HL-60 (cell line): ENCODE data around the gene LIPE.

Source experiments
- DNase-seq, 2 experiments: peaks; one replicate each; pipeline ENCODE4 v3.0.0-alpha.2; 2010 to 2020; ENCODE audit warnings: low read depth in 1 of 2, low spot score in 1 of 2
- H3K27ac ChIP-seq: fragments of 250-450 bp; sonication (Bioruptor Pico); replicated peaks from 2 replicates; pipeline ENCODE4 v1.5.1; 2020; ENCODE audit warnings: mild to moderate bottlenecking, moderate library complexity
- H3K27me3 ChIP-seq: fragments of 250-450 bp; sonication (Bioruptor Pico); 2 replicates; pipeline ENCODE4 v1.5.1; 2021; ENCODE audit warnings: mild to moderate bottlenecking, moderate library complexity; ENCODE audit not compliant: insufficient read depth, poor library complexity, severe bottlenecking
- H3K4me3 ChIP-seq: replicated peaks from 2 replicates; pipeline ENCODE4 v1.5.1; 2011; ENCODE audit warnings: mild to moderate bottlenecking, control low read depth, low read length; ENCODE audit not compliant: insufficient read depth
- CTCF ChIP-seq: IDR thresholded peaks from one replicate; pipeline ENCODE4 v1.5.1; 2011; ENCODE audit warnings: low read length, control low read depth, inconsistent platforms; ENCODE audit not compliant: insufficient read depth
- GABPA ChIP-seq: IDR thresholded peaks from 2 replicates; pipeline ENCODE4 v1.6.1; 2012; ENCODE audit warnings: low read depth
- POLR2AphosphoS5 ChIP-seq: IDR thresholded peaks from 2 replicates; pipeline ENCODE4 v1.6.1; 2012; ENCODE audit warnings: low read depth
- REST ChIP-seq: IDR thresholded peaks from 2 replicates; pipeline ENCODE4 v1.6.1; 2012; ENCODE audit warnings: low read depth; ENCODE audit not compliant: insufficient replicate concordance
- SPI1 ChIP-seq: IDR thresholded peaks from 2 replicates; pipeline ENCODE4 v1.6.1; 2012; ENCODE audit warnings: low read depth, mild to moderate bottlenecking, borderline replicate concordance

LIPE gene

GRCh38 chr19:42440357-42441048 is 13.3 kb upstream of the LIPE start:
- no peaks in the 10 kb centered on the region for H3K27me3 ChIP-seq
- no peak for TF ChIP-seq POLR2AphosphoS5
- TF ChIP-seq CTCF: peak; percentile 79
- TF ChIP-seq REST: no peak
- TF ChIP-seq GABPA: no peak
- TF ChIP-seq SPI1: peak; percentile 49; the same call in 1 of the 2 replicates
- no peak overlapping the region for H3K27ac ChIP-seq
- no peak overlapping the region for H3K4me3 ChIP-seq
- peak in 1 of 2 experiments; percentile 74 for DNase-seq

GRCh38 chr19:42436006-42436405 is 8.8 kb upstream of the LIPE start:
- no peak overlapping the region for H3K27ac ChIP-seq
- no peak overlapping the region for H3K4me3 ChIP-seq
- no peak for TF ChIP-seq CTCF
- DNase-seq: no peak
- H3K27me3 ChIP-seq: no peaks in the 10 kb centered on the region

- H3K27me3 ChIP-seq: no peaks in the 10 kb centered on the region
- H3K4me3 ChIP-seq: no peak overlapping the region
- H3K27ac ChIP-seq: no peak overlapping the region
- TF ChIP-seq SPI1 (no peak), CTCF (no peak), POLR2AphosphoS5 (no peak), REST (no peak), GABPA (no peak)
- no peak for DNase-seq
Observed at GRCh38 chr19:42435316-42435715, 8.1 kb upstream of the LIPE start.
